A549 treated with AZD9567 at 1 μM for 4 hours (cell line): ENCODE measurements around the gene PABPN1. TPM values are rescaled to one million over a fixed set of nuclear protein-coding genes. Genes with fewer than 3 reads are reported as not detected.

Experiments
- total RNA-seq: library from RNA; stranded (reverse); fragments of 200-300 nt; extraction: Qiagen RNA extraction; gene quantifications from 5 replicates; pipeline ENCODE4 v1.2.3, GENCODE V29; 2022; ENCODE audit not compliant: insufficient read depth

The PABPN1 gene, protein sequence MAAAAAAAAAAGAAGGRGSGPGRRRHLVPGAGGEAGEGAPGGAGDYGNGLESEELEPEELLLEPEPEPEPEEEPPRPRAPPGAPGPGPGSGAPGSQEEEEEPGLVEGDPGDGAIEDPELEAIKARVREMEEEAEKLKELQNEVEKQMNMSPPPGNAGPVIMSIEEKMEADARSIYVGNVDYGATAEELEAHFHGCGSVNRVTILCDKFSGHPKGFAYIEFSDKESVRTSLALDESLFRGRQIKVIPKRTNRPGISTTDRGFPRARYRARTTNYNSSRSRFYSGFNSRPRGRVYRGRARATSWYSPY
- total RNA-seq = 136 to 154 TPM (median 142 TPM) in 5 replicates

GRCh38 chr14:23320584-23321571 lies at the start of gene PABPN1:
TSS of gene PABPN1 (plus strand) at chr14:23321457. CDS start at chr14:23321470, 13 bp downstream.

DNA sequence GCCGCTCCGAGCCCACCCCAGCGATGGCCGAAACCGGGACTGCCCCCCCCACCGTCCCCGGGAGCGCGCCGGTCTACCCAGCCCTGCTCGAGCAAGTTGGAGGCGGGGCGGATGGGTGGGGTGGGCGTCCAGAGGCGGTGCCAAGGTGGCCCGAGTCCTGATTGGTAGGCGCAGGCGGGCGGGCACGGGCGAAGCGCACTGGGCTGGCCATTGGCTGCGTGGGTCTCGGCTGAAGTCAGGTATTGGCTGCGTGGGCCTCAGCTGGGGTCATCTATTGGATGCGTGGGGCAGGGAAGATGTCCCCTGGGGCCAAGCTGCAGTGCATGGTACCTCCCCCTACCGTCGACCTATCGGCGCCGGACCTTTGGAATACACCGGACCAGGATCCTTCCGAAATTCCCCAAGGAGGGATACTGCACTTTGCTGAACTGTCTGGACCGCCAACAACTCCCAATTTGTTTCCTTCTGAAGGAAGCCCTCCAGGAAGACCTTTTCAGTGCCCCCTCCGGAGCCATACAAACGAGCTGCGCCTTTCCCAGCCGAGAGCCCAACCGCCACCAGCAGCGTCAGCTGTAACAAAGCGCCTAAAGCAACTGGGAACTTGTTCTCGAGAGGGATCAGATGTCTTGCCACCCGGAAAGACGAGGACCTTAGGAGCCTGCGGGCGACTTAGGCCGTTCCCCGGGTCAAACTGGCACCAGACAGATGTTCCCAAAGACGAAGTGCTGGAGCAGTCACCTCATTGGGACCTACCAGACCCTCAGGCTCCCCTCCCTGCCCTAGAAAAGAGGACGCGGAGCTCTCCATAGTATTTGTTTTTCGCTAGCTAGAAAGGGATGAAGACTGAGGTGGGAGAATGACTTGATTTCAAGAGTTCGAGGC lies 35.0 kb upstream of the PABPN1 start, which contains the start of gene HOMEZ:
TSS of gene HOMEZ (minus strand) at position 113 of the 882 bp plus-strand sequence. CDS start 180 bp downstream, outside the sequence.

DNA sequence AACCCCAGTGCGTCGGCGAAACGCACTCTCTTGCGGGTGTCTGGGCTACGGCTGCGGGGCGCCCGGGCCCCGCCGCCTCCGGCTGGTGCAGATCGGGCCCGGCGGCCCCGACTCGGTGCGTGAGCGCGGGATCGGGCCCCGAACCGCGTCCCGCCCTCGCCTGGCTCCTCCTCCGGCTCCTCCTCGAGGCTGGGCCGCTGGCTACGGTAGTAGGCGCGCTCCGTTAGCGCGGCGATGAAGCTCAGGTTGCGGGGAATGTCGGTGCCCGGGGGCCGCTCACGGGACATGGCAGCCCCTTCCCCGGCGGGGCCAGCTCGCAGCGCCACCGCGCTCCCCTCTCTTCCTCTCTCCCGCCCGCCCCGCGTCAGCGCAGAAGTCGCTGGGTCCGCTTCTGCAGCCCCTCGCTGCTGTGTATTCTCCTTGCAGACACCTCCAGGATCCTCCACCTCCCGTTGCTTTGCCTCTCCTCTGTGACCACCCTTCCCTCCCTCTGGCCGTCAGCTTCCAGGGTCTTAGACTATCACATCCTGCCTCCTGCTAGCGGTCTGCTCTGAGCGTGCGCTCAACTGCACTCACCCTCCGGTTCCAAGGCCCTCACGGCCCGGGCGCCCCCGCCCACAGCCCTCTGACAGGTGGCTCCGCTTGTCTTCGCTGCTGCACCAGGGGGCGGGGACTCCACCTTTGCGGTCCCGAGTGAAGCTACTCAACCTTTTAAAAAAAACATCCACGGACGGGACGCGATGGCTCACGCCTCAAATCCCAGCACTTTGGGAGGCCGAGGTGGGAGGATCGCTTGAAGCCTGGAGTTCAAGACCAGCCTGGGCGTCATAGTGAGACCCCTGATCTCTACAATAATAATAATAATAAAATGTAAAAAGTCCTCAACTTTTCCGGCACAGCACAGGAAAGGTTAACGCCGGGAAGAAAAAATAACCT lies 18.7 kb upstream of the PABPN1 start, which contains the start of gene PPP1R3E:
TSS of gene PPP1R3E (minus strand) at position 570 of the 936 bp plus-strand sequence. CDS start at position 287, 283 bp downstream.

DNA sequence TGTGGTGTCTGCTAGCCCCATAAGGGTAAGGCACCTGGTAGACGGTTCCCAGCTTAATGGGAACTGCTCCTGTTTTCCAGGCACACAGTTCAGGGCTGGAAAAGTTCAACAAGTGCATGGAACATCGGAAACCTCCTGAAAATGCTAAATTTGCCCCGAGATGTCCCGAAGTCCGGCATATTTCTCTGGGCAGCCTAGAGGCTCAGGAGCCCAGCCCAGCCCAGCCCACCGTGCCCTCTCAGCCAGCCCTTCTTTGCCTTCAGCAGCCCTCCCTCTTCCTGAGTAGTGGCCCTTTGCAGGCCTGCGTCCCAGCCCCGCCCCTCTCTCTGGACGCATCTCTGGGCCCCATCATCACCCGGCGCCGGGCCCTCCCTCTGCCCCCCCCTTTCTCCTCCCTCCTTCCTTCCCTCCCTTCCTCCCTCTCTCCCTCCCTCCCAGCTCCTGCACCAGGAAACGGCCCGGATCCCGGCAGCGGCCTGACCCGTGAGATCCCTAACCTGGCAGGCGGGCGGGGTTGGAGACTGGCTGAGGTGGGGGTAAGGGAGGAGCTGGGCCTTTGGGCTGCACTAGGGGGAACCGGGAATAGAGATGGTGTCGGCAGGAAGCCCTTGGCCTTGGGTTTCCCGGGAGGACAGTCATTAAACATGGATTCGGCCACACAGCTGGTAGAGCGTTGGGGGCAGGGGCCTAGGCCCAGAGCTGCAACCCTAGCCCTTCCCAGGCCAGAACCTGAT lies 14.7 kb upstream of the PABPN1 start, which contains the start of gene BCL2L2:
TSS of gene BCL2L2 (plus strand) at position 422 of the 734 bp plus-strand sequence. CDS start 935 bp downstream, outside the sequence.

DNA sequence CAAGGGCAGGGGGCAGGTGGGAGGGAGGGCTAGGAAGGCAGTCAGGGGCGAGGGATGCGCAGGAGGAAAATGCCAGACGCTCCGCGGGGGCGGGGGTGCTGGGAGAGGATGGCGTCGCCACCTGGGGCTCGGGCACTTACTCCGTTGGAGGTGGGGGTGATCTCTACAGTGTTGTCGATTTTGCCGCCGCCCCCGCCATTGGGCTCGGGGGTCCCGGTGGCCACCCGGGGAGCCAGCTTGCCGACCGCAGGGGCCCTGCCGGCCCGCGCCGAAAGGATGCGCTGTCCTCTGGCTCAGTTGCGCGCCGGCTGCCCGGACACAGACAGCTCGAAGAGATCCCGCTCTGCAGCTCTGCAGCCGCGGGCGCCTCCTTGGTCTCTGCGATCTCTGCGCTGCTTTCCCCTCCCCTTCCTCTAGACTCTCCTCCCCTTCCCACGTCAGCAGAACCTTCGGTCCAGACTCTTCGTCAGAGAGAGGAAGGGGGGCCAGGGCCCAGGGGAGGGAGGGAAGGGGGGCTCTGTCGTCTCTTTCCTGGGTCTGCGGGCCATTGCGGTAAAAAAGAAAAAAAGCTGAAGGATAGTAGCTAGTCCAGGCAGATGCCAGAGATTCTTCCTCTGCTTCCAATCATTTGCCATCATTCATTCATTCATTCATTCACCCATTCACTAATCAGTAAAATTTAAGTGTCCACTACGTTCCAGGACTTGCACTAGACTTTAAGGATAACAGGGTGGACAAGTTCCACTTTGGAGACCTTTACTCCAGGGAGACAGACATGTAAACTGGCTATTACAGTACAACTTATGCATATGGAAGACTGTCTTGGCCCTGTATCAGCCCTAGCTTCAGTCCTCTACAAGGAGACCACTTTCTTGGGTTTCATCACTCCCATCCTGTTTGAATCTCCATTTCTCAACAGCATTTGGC lies 31.5 kb downstream of the PABPN1 start, which contains the start of gene SLC22A17:
TSS of gene SLC22A17 (minus strand) at position 382 of the 927 bp plus-strand sequence.

DNA sequence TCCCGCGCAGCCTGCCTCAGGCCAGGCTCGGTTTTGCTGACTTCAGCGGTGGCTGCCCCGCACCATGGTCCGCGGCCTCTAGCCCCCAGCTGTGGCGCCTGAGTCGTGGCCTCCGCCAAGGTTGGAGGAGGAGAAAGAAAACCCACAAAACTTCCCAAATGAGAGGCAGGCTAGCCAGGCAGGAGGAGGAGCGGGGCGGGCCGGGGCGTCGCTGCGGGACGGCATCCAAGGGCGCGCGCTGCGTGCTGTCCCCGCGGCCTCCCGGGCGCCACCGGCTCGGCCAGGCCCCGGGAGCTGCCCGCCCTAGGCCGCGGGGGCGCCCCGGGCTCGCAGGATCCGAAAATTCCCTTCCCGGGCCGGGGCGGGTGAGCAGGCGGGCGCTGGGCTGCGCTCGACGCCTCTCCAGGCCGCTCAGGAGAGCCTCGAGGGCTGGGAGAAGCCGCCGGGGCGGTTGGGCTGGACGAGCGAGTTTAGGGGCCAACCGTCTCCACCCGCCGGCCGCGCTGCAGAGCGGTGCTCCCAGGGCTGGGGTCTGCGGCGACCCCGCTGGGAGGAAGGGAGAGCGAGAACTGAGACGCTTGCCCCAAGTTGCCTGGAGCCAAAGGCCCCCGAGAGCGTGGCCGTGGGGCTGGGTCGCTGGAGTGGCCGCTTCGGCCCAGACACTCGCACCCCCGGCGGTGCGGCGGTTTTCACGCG lies 43.9 kb downstream of the PABPN1 start, which contains the start of gene EFS:
TSS of gene EFS (minus strand) at position 137 of the 696 bp plus-strand sequence. CDS start 147 bp downstream, outside the sequence.

DNA sequence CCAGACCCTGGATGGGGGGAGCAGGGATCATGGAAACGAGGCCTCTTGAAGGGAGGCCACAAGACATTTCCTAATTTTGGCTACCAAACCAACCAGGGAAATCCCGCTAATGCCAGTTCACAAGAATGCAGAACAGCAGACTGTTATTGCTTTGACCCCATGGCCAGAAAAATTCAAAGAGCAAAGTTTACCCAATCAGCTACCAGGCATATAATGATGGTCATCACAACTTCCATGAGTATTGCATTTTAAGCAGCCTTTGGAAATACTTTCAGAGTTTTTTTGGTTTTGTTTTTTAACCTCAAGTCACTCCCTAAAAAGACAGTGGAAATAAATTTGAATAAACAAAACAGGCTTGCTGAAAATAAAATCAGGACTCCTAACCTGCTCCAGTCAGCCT lies 51.3 kb downstream of the PABPN1 start, which contains the start of gene IL25:
TSS of gene IL25 (plus strand) at position 301 of the 400 bp plus-strand sequence.

Other genes with a start within 250 kb of the PABPN1 start
- 94.3 to 100 TPM (median 97.3 TPM) in 5 replicates for gene ACIN1, start 226.3 kb upstream of the PABPN1 start, total RNA-seq
- gene C14orf119, start 226.0 kb upstream of the PABPN1 start, total RNA-seq = 82.9 to 104 TPM (median 100 TPM) in 5 replicates
- not detected in 5 replicates for gene CIROP, start 216.5 kb upstream of the PABPN1 start, total RNA-seq
- 0.05 TPM in 1 of 5 replicates, not detected in the others for gene CEBPE, start 202.2 kb upstream of the PABPN1 start, total RNA-seq
- 1.1 to 1.5 TPM (median 1.2 TPM) in 4 of 5 replicates, not detected in the other for gene SLC7A8, start 137.8 kb upstream of the PABPN1 start, total RNA-seq
- gene RNF212B, start 83.5 kb upstream of the PABPN1 start, total RNA-seq = not detected in 5 replicates
- gene HOMEZ, start 35.3 kb upstream of the PABPN1 start, total RNA-seq = 8.3 to 21.3 TPM (median 9.3 TPM) in 5 replicates
- 3.9 to 8.9 TPM (median 4.3 TPM) in 5 replicates for gene PPP1R3E, start 18.6 kb upstream of the PABPN1 start, total RNA-seq
- gene BCL2L2, start 14.6 kb upstream of the PABPN1 start, total RNA-seq = 13.4 to 19.6 TPM (median 17.9 TPM) in 5 replicates
- gene SLC22A17, start 31.4 kb downstream of the PABPN1 start, total RNA-seq = 5.9 to 8.7 TPM (median 6.8 TPM) in 5 replicates
- gene EFS, start 43.7 kb downstream of the PABPN1 start, total RNA-seq = not detected in 5 replicates
- not detected in 5 replicates for gene IL25, start 51.4 kb downstream of the PABPN1 start, total RNA-seq
- not detected in 5 replicates for gene CMTM5, start 55.6 kb downstream of the PABPN1 start, total RNA-seq
- gene MYH6, start 86.8 kb downstream of the PABPN1 start, total RNA-seq = 0.02 TPM in 2 of 5 replicates, not detected in the others
- not detected in 5 replicates for gene MYH7, start 114.2 kb downstream of the PABPN1 start, total RNA-seq
- gene NGDN, start 148.2 kb downstream of the PABPN1 start, total RNA-seq = 53.3 to 62.7 TPM (median 61.0 TPM) in 5 replicates
- 0.48 to 0.80 TPM (median 0.64 TPM) in 5 replicates for gene ZFHX2, start 230.3 kb downstream of the PABPN1 start, total RNA-seq
- 6.4 to 14.3 TPM (median 11.4 TPM) in 5 replicates for gene THTPA, start 234.8 kb downstream of the PABPN1 start, total RNA-seq
- 47.5 to 61.7 TPM (median 54.2 TPM) in 5 replicates for gene AP1G2, start 246.3 kb downstream of the PABPN1 start, total RNA-seq